ENCODE measurements around the gene TBC1D8. TPM values are rescaled to one million over a fixed set of nuclear protein-coding genes. Genes with fewer than 3 reads are reported as not detected.
A peak's percentile ranks its signal among the peaks of the same experiment; 100 is the strongest.

TBC1D8 gene
- polyA plus RNA-seq, 1 donor = 26.2 TPM

GRCh38 chr2:101162561-101163330 lies 11.6 kb upstream of the TBC1D8 start:
- DNase-seq (ENCODE audit: low read depth) = no peak

- DNase-seq (ENCODE audit: low read depth) = no peak
Observed at GRCh38 chr2:101161658-101162057, 10.5 kb upstream of the TBC1D8 start.

GRCh38 chr2:101160454-101160853 lies 9.3 kb upstream of the TBC1D8 start:
- no peak for DNase-seq (ENCODE audit: low read depth)

- DNase-seq (ENCODE audit: low read depth) = no peak
Observed at GRCh38 chr2:101159526-101159925, 8.3 kb upstream of the TBC1D8 start.

- no peak for DNase-seq (ENCODE audit: low read depth)
Observed at GRCh38 chr2:101157272-101157671, 6.1 kb upstream of the TBC1D8 start.

GRCh38 chr2:101153787-101154186 lies 2.6 kb upstream of the TBC1D8 start:
- no peak for DNase-seq (ENCODE audit: low read depth)

- no peak for DNase-seq (ENCODE audit: low read depth)
Observed at GRCh38 chr2:101153077-101153707, 2.0 kb upstream of the TBC1D8 start.

GRCh38 chr2:101152272-101153076 lies 1.3 kb upstream of the TBC1D8 start:
- peak; percentile 38 for DNase-seq (ENCODE audit: low read depth)

- no peak for DNase-seq (ENCODE audit: low read depth)
Observed at GRCh38 chr2:101151859-101152271, 683 bp upstream of the TBC1D8 start.

GRCh38 chr2:101150306-101151145 lies 656 bp downstream of the TBC1D8 start:
- DNase-seq (ENCODE audit: low read depth) = no peak

GRCh38 chr2:101149241-101150192 lies 1.7 kb downstream of the TBC1D8 start:
- DNase-seq (ENCODE audit: low read depth) = no peak

- DNase-seq (ENCODE audit: low read depth) = no peak
Observed at GRCh38 chr2:101148777-101149176, 2.4 kb downstream of the TBC1D8 start.

- DNase-seq (ENCODE audit: low read depth) = no peak
Observed at GRCh38 chr2:101147971-101148370, 3.2 kb downstream of the TBC1D8 start.

GRCh38 chr2:101147062-101147461 lies 4.1 kb downstream of the TBC1D8 start:
- no peak for DNase-seq (ENCODE audit: low read depth)

GRCh38 chr2:101146535-101146934 lies 4.6 kb downstream of the TBC1D8 start:
- DNase-seq (ENCODE audit: low read depth) = no peak

GRCh38 chr2:101145406-101145805 lies 5.8 kb downstream of the TBC1D8 start:
- DNase-seq (ENCODE audit: low read depth) = no peak

- DNase-seq (ENCODE audit: low read depth) = no peak
Observed at GRCh38 chr2:101142163-101142562, 9.0 kb downstream of the TBC1D8 start.

GRCh38 chr2:101140978-101141655 lies 10.1 kb downstream of the TBC1D8 start:
- DNase-seq (ENCODE audit: low read depth) = no peak

- DNase-seq (ENCODE audit: low read depth) = no peak
Observed at GRCh38 chr2:101140237-101140636, 10.9 kb downstream of the TBC1D8 start.

GRCh38 chr2:101139495-101139894 lies 11.7 kb downstream of the TBC1D8 start:
- no peak for DNase-seq (ENCODE audit: low read depth)

Data from forelimb muscle (tissue), 1 donor.